ENCODE measurements around the gene SLC9A4.

The SLC9A4 gene

GRCh38 chr2:102504833-102505232 is 31.8 kb downstream of the SLC9A4 start:
- no peak for DNase-seq

DNA sequence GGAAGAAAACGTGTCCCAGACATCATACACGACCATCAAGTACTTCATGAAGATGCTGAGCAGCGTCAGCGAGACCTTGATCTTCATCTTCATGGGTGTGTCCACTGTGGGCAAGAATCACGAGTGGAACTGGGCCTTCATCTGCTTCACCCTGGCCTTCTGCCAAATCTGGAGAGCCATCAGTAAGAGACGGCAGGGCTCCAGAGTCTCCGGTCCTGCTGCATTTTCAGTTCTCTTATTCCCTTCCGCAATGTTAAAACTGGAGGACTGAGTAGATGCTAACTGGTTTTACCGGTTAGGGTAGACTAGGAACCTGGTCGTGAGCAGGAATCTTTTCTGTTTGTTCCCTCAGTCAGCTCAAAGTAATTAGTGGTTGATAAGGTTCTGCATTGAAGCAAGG is 32.3 kb downstream of the SLC9A4 start:
- DNase-seq, result no peak

DNA sequence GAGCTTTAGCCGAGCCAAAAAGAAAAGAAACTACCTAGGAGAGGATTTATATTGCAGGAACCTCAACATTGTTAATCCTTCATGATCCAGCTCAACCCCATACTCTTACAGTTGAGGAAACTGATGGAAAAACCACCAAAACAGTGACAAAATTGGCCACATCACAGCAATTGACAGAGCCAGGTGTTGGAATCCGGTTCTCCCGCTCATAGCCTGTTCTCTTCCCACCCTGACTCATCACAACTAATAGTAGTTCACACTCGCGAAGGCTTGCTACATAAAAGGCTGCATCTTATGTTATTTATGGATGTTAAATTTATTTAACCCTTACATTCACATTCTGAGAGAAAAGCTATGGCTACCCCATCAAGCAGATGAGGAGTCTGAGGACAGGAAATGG is 33.7 kb downstream of the SLC9A4 start:
- no peak for DNase-seq

DNA sequence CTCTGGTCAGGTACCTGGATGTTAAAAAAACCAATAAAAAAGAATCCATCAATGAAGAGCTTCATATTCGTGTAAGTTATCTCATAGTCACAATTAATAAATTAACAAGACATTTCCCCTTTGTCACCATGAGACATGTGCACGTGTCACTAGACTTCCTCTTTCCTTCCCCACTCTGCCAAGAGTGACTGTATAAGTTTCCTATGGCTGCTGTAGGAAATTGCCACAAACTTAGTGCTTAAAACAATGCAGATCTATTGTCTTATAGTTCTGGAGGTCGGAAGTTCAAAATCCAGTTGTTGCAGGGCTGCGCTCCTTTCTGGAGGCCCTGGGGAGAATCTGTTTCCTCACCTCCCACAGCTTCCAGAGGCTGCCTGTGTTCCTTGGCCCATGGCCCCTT is 35.8 kb downstream of the SLC9A4 start:
- DNase-seq, result no peak

GRCh38 chr2:102509749-102510148 is 36.7 kb downstream of the SLC9A4 start:
- DNase-seq, result no peak

GRCh38 chr2:102510791-102511575 is 38.0 kb downstream of the SLC9A4 start:
- no peak for DNase-seq

DNA sequence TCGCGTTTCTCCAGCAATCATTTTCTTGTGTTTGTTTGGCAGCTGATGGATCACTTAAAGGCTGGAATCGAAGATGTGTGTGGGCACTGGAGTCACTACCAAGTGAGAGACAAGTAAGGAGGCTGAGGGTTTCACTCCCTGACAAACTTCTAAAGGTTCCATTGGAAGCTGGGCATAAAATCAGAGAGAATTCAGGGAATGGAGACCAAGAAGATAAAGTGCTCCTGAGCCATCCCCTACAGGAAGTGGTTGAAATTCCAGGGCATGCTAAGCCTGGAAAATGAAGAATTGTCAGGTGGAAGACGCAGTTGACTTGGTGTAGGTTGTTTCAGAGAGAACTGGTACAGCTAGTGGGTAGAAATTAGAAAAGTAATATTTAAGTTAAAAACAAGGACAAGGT is 39.1 kb downstream of the SLC9A4 start:
- no peak for DNase-seq

- DNase-seq, result no peak
Observed at GRCh38 chr2:102513355-102513939, 40.4 kb downstream of the SLC9A4 start.

GRCh38 chr2:102514061-102514785 is 41.2 kb downstream of the SLC9A4 start:
- no peak for DNase-seq

- DNase-seq, result no peak
Observed at GRCh38 chr2:102515851-102516250, 42.8 kb downstream of the SLC9A4 start.

DNA sequence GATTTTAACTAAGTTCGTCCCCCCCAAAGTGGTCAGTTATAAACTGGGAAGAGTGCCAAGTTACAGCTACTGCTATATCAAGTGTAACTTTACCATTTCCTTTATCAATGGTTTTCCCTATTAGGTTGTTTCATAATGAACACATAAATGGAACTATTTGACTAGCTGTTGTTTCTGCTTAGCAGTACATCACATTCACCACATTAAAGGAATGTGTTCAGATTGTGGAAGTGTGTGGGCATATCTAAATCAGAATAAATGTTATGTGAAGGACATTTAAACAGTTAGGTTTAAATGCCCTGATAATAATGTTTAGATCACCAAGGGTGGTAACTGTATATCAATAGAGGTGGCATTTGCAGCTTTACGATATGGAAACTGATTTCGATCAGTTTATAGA is 45.1 kb downstream of the SLC9A4 start:
- DNase-seq, result no peak

DNA sequence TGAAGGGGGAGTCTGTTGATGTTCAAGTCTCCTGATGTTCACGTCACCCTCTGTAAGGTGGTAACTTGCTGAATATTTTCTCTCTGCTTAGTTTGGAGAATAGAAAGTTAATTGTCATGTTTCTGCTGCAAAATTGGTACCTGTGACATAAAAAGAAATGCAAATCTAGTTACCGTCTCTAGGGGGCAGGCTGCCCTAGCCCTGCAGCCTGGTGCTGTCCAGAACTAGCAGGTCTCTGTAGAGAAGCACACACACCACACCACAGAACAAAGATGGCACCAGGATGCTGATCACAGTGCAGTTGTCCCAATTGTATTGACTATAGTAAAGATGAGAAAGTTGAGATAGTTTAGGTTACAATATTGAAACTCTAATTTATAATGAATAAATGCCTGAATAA is 47.0 kb downstream of the SLC9A4 start:
- peak; percentile 4 to 14 for DNase-seq

- no peak for DNase-seq
Observed at GRCh38 chr2:102520801-102521200, 47.8 kb downstream of the SLC9A4 start.

- no peak for DNase-seq
Observed at GRCh38 chr2:102522162-102522561, 49.1 kb downstream of the SLC9A4 start.

DNA sequence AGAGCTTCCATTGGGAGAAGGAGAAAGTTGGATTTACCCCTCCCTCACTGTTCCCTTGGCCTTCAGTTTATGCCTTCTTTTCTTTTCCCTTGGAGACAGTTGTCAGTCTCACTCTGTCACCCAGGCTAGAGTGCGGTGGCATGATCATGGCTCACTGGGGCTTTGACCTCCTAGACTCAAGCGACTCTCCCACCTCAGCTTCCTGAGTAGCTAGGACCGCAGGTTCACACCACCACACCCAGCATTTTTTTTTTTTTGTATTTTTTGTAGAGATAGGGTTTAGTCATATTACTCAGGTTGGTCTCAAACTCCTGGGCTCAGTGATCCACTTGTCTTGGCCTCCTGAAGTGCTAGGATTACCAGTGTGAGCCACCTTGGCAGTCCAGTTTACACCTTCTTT is 49.9 kb downstream of the SLC9A4 start:
- DNase-seq, result no peak

- no peak for DNase-seq
Observed at GRCh38 chr2:102523651-102524050, 50.6 kb downstream of the SLC9A4 start.

DNA sequence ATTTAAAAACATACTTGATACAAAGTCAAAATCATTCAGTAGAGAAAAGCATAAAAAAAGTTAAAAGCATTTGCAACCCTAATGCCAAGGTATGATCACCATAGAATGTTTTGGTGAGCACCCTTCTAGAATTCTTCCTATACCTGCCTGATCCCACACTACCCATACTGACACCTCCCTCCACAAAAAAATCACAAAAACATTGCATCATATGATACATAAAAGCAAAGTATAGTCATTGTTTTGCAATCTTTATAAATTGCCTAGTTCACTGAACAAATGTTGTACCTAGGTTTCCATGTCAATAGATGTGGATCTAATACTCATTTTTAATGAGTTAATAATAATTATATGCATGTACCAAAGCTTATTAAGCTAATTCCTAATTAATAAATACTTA is 54.1 kb downstream of the SLC9A4 start:
- DNase-seq, result no peak

- DNase-seq, result no peak
Observed at GRCh38 chr2:102538491-102538890, 65.5 kb downstream of the SLC9A4 start.

- DNase-seq, result no peak
Observed at GRCh38 chr2:102540882-102541281, 67.9 kb downstream of the SLC9A4 start.

DNA sequence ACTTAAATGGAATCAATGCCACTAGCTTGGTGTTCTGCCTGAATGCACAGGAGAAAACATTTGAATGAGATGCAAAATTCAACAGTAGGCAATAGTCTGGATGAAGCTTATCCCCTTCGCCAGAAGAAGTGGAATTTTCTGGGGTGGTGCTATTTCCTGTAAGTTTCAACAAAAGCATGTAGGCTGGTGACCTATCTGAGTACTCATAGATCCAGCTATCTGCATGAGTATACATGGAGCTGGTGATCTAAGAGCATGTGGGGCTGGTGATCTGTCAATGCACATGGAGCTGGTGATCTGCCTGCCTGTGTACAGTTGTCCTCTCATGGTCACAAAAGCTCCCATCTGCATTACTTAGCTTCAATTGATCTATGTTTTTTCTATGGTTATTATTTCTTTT is 71.2 kb downstream of the SLC9A4 start:
- no peak for DNase-seq

- DNase-seq, result no peak
Observed at GRCh38 chr2:102547462-102547861, 74.4 kb downstream of the SLC9A4 start.

- no peak for DNase-seq
Observed at GRCh38 chr2:102549027-102549426, 76.0 kb downstream of the SLC9A4 start.

- no peak for DNase-seq
Observed at GRCh38 chr2:102550151-102550550, 77.1 kb downstream of the SLC9A4 start.

Measured in SHP77 (cell line).